IMR-90 (cell line): ENCODE results near the gene TAPT1. TPM values are rescaled to one million over a fixed set of nuclear protein-coding genes. Genes with fewer than 3 reads are reported as not detected.
"Not testable (repeated sequence)": the region's sequence is repeated elsewhere in the genome, so short reads cannot be mapped to it uniquely, and the experiment has no call there.

ENCODE experiments used
- ATAC-seq: fragments of 200-7000 bp; cut with Tn5 transposase; 2 replicates; pipeline ENCODE4 v1.9.1; 2020; ENCODE audit warnings: low read depth, mild to moderate bottlenecking, moderate library complexity
- BruUV-seq: library from RNA; stranded (reverse); fragments of 400-500 nt; replicated peaks from 2 replicates; lab custom pipeline; 2021; lab: Mats Ljungman, UMichigan
- CTCF ChIA-PET: fragments of 300-600 bp; formaldehyde crosslinking; extraction: SDS; loops from one replicate; lab custom pipeline; 2021; ENCODE audit warnings: antibody characterized with exemption; lab: Yijun Ruan, JAX
- POLR2A ChIA-PET: fragments of 300-600 bp; sonication (Branson Sonifier 250); formaldehyde crosslinking; loops from one replicate; lab custom pipeline; 2022; ENCODE audit warnings: antibody characterized with exemption; ENCODE audit not compliant: unreplicated experiment; lab: Charles Lee
- DNase-seq: peaks from one replicate; pipeline ENCODE4 v3.0.0; 2013
- H2AFZ ChIP-seq: replicated peaks from 2 replicates; pipeline ENCODE3; 2013; ENCODE audit warnings: low read length, mild to moderate bottlenecking; ENCODE audit not compliant: poor library complexity
- H2AK5ac ChIP-seq: 2 replicates; pipeline ENCODE4 v1.6.1; 2013; ENCODE audit warnings: low read depth, low read length, inconsistent platforms
- H2AK9ac ChIP-seq: replicated peaks from 2 replicates; pipeline ENCODE3; 2013; ENCODE audit warnings: mild to moderate bottlenecking, low read depth, low read length, moderate library complexity; ENCODE audit not compliant: poor library complexity
- H2BK120ac ChIP-seq: 2 replicates; pipeline ENCODE4 v1.6.1; 2013; ENCODE audit warnings: low read depth, low read length, inconsistent platforms
- H2BK15ac ChIP-seq: 3 replicates; pipeline ENCODE4 v1.6.1; 2013; ENCODE audit warnings: low read depth, low read length, inconsistent platforms
- H2BK20ac ChIP-seq: 2 replicates; pipeline ENCODE4 v1.6.1; 2013; ENCODE audit warnings: low read depth, mild to moderate bottlenecking, inconsistent platforms, low read length, moderate library complexity
- H2BK5ac ChIP-seq: 2 replicates; pipeline ENCODE4 v1.6.1; 2013; ENCODE audit warnings: mild to moderate bottlenecking, low read depth, low read length, inconsistent platforms; ENCODE audit not compliant: poor library complexity, severe bottlenecking
- H3K14ac ChIP-seq: replicated peaks from 2 replicates; pipeline ENCODE4 v1.6.1; 2013; ENCODE audit warnings: low read depth, low read length, inconsistent platforms
- H3K18ac ChIP-seq: 2 replicates; pipeline ENCODE4 v1.6.1; 2013; ENCODE audit warnings: low read depth, low read length, control low read depth
- H3K23ac ChIP-seq: 2 replicates; pipeline ENCODE4 v1.6.1; 2013; ENCODE audit warnings: low read depth, low read length, inconsistent platforms
- H3K27ac ChIP-seq: 2 replicates; pipeline ENCODE4 v1.5.1; 2013; ENCODE audit warnings: mild to moderate bottlenecking, control low read depth, low read length; ENCODE audit not compliant: insufficient read depth
- H3K27me3 ChIP-seq: 2 replicates; pipeline ENCODE4 v1.6.1; 2013; ENCODE audit warnings: low read length; ENCODE audit not compliant: control insufficient read depth, insufficient read depth
- H3K36me3 ChIP-seq: 2 replicates; pipeline ENCODE4 v1.6.1; 2013; ENCODE audit warnings: low read length, mixed read lengths; ENCODE audit not compliant: control insufficient read depth, insufficient read depth
- H3K4ac ChIP-seq: 2 replicates; pipeline ENCODE4 v1.6.1; 2013; ENCODE audit warnings: low read depth, low read length, inconsistent platforms
- H3K4me1 ChIP-seq: 2 replicates; pipeline ENCODE4 v1.6.1; 2013; ENCODE audit warnings: low read length, mixed read lengths; ENCODE audit not compliant: control insufficient read depth, insufficient read depth
- H3K4me2 ChIP-seq: 2 replicates; pipeline ENCODE4 v1.6.1; 2013; ENCODE audit warnings: low read depth, mild to moderate bottlenecking, control low read depth, low read length, moderate library complexity
- H3K4me3 ChIP-seq: 2 replicates; pipeline ENCODE4 v1.5.1; 2013; ENCODE audit warnings: low read depth, mild to moderate bottlenecking, control low read depth, low read length, moderate library complexity; ENCODE audit not compliant: insufficient read depth
- H3K56ac ChIP-seq: 2 replicates; pipeline ENCODE4 v1.6.1; 2013; ENCODE audit warnings: low read length, inconsistent platforms; ENCODE audit not compliant: insufficient read depth; ENCODE audit errors: extremely low read depth
- H3K79me1 ChIP-seq, 2 experiments: 2 replicates each; pipeline ENCODE4 v1.6.1; 2013; ENCODE audit warnings: low read length in 2 of 2, inconsistent platforms in 1 of 2, low read depth in 1 of 2
- H3K9ac ChIP-seq: 2 replicates; pipeline ENCODE4 v1.6.1; 2013; ENCODE audit warnings: low read depth, low read length, control low read depth
- H3K9me1 ChIP-seq: 2 replicates; pipeline ENCODE4 v1.6.1; 2013; ENCODE audit warnings: low read length, inconsistent platforms; ENCODE audit not compliant: insufficient read depth
- H3K9me3 ChIP-seq: 2 replicates; pipeline ENCODE4 v1.6.1; 2013; ENCODE audit warnings: low read length; ENCODE audit not compliant: control insufficient read depth, insufficient read depth
- H4K20me1 ChIP-seq: 2 replicates; pipeline ENCODE4 v1.6.1; 2013; ENCODE audit warnings: low read length, inconsistent platforms; ENCODE audit not compliant: insufficient read depth
- H4K5ac ChIP-seq: 2 replicates; pipeline ENCODE4 v1.6.1; 2013; ENCODE audit warnings: mild to moderate bottlenecking, low read depth, low read length, control low read depth
- H4K8ac ChIP-seq, 2 experiments: 2 replicates each; pipeline ENCODE4 v1.6.1; 2013; ENCODE audit warnings: low read depth in 2 of 2, low read length in 2 of 2, control low read depth in 1 of 2, inconsistent platforms in 1 of 2
- H4K91ac ChIP-seq: 2 replicates; pipeline ENCODE4 v1.6.1; 2013; ENCODE audit warnings: low read depth, low read length, inconsistent platforms; ENCODE audit not compliant: insufficient read depth
- WGBS, 2 experiments: methylation state at CpG; one replicate each; pipeline versions ENCODE4 v1.1.5 to v1.1.7; 2013; ENCODE audit warnings: missing lambda C conversion rate in 2 of 2; ENCODE audit not compliant: insufficient read length in 1 of 2; ENCODE audit errors: extremely low coverage in 2 of 2; 5-methylcytosine and 5-hydroxymethylcytosine counted together
- dilution Hi-C: fragments of 300-500 bp; cut with HindIII; formaldehyde crosslinking; loops from one replicate; pipeline ENCODE4 v1.14.3; 2018; ENCODE audit warnings: low sequenced_read_pairs; ENCODE audit not compliant: unreplicated experiment
- in situ Hi-C: fragments of 300-500 bp; cut with MboI; formaldehyde crosslinking; loops from 3 replicates; pipeline ENCODE4 v1.14.3; 2019; ENCODE audit warnings: low sequenced_read_pairs, inconsistent platforms, mixed read lengths
- intact Hi-C: fragments of 100-400 bp; cut with micrococcal nuclease; formaldehyde crosslinking; loops from 2 replicates; pipeline ENCODE4 v1.10.0; 2022
- polyA plus RNA-seq, 3 experiments: library from polyadenylated mRNA; depleted of rRNA; stranded (reverse); fragments of >200 nt; gene quantifications; 2 replicates each; pipeline ENCODE4 v1.2.3, GENCODE V29; 2012; ENCODE audit warnings: low replicate concordance in 1 of 3
- total RNA-seq: library from RNA; depleted of rRNA; stranded (reverse); fragments of >200 nt; gene quantifications from 2 replicates; pipeline ENCODE4 v1.2.3, GENCODE V29; 2012

Gene TAPT1
- total and polyA plus RNA-seq, 2 of the 4 experiments (the other 2 are of a cell fraction) = 5.6 to 12.2 TPM

GRCh38 chr4:16144913-16145312 is 81.4 kb downstream of the TAPT1 start:
- peaks cover 12% of the 10 kb centered on the region for H3K27me3 ChIP-seq
- H3K27ac ChIP-seq, DNase-seq, H4K20me1 ChIP-seq, H3K56ac ChIP-seq, BruUV-seq, H2BK120ac ChIP-seq, H3K23ac ChIP-seq, H3K9me1 ChIP-seq, H3K18ac ChIP-seq, H4K8ac ChIP-seq, H4K5ac ChIP-seq, intact Hi-C loops, H3K4me2 ChIP-seq, in situ Hi-C loops, H3K36me3 ChIP-seq, dilution Hi-C loops, H2BK5ac ChIP-seq, ATAC-seq, H3K4me3 ChIP-seq, H2AK9ac ChIP-seq, H3K4ac ChIP-seq, H3K9ac ChIP-seq, CTCF ChIA-PET, H3K79me1 ChIP-seq, H2AK5ac ChIP-seq, H4K91ac ChIP-seq, H3K14ac ChIP-seq, H3K4me1 ChIP-seq, H2AFZ ChIP-seq, H3K9me3 ChIP-seq, H2BK15ac ChIP-seq, H2BK20ac ChIP-seq, POLR2A ChIA-PET: not testable (repeated sequence)
- WGBS, 2 experiments = no CpG with 5 or more reads among the region's 9 CpGs
